ENCODE measurements around the gene KRT15. TPM values are rescaled to one million over a fixed set of nuclear protein-coding genes. Genes with fewer than 3 reads are reported as not detected.

KRT15 gene
- total RNA-seq, 1 donor from 2014 or later = not detected

DNA sequence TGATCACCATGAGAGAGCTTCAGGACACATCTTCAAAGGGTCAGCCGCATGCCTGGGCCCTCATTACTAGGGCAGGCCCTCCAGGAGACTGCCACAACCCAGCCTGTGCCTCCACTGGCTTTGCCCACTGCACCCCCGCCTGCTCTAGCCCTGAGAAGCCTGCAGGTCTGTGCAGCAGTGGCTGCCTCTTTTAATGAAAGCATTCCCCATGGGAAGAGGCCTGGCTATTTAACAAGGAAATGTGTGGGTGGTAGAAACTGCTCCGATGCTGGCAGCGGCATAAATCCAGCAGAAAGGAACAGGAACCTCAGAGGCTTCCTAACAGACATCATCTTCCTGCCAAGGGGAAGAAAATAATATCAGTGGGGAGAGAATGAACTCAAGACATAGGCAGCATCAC is 51.1 kb downstream of the KRT15 start:
- H3K27me3 Mint-ChIP-seq (ENCODE audit: low read depth) = no peaks in the 10 kb centered on the region
- no peak for DNase-seq (ENCODE audit: low spot score)
- H3K36me3 Mint-ChIP-seq (ENCODE audit: low read depth) = peaks cover 10% of the 10 kb centered on the region
- peaks cover 13% of the 10 kb centered on the region for H3K4me1 Mint-ChIP-seq (ENCODE audit: low read depth)
- TF ChIP-seq, protein P1, sequence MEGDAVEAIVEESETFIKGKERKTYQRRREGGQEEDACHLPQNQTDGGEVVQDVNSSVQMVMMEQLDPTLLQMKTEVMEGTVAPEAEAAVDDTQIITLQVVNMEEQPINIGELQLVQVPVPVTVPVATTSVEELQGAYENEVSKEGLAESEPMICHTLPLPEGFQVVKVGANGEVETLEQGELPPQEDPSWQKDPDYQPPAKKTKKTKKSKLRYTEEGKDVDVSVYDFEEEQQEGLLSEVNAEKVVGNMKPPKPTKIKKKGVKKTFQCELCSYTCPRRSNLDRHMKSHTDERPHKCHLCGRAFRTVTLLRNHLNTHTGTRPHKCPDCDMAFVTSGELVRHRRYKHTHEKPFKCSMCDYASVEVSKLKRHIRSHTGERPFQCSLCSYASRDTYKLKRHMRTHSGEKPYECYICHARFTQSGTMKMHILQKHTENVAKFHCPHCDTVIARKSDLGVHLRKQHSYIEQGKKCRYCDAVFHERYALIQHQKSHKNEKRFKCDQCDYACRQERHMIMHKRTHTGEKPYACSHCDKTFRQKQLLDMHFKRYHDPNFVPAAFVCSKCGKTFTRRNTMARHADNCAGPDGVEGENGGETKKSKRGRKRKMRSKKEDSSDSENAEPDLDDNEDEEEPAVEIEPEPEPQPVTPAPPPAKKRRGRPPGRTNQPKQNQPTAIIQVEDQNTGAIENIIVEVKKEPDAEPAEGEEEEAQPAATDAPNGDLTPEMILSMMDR (IDR thresholded peaks at IDR 0.05) = no peak
- no peak overlapping the region for H3K27ac Mint-ChIP-seq (ENCODE audit: unreplicated experiment)
- H3K4me3 Mint-ChIP-seq (ENCODE audit: unreplicated experiment) = no peak overlapping the region
- H3K9me3 Mint-ChIP-seq (ENCODE audit: low read depth) = peaks cover 29% of the 10 kb centered on the region

DNA sequence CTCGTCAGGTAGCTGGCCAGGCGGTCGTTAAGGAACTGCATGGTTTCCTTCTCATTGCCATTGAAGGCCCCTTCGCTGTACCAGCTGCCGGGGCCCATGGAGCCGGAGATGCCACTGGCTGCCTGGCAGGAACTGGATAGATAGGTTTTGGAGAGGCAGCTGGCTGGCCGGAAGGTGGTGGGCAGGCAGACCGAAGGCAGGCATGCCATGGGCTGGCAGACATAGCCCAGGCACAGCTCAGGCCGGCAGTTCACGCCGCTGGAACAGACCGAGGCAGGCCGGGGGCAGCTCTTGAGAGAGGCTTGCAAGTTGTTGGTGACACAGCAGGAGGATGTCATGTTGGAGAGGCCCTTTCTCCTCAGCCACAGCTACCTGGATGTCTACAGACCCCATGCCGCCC is 51.7 kb downstream of the KRT15 start, which contains the start of gene KRT32:
Gene KRT32, minus strand, starts transcription at position 399 of the 400 bp plus-strand sequence. Its CDS starts 61 bp downstream, at position 338.
- peaks cover 13% of the 10 kb centered on the region for H3K4me1 Mint-ChIP-seq (ENCODE audit: low read depth)
- no peaks in the 10 kb centered on the region for H3K27me3 Mint-ChIP-seq (ENCODE audit: low read depth)
- peaks cover 26% of the 10 kb centered on the region for H3K9me3 Mint-ChIP-seq (ENCODE audit: low read depth)
- no peak for DNase-seq (ENCODE audit: low spot score)
- TF ChIP-seq, protein P1 (IDR thresholded peaks at IDR 0.05) = no peak
- H3K36me3 Mint-ChIP-seq (ENCODE audit: low read depth) = peaks cover 10% of the 10 kb centered on the region
- no peak within 1 kb of the TSS for H3K27ac Mint-ChIP-seq (ENCODE audit: unreplicated experiment)
- no peak within 1 kb of the TSS for H3K4me3 Mint-ChIP-seq (ENCODE audit: unreplicated experiment)

DNA sequence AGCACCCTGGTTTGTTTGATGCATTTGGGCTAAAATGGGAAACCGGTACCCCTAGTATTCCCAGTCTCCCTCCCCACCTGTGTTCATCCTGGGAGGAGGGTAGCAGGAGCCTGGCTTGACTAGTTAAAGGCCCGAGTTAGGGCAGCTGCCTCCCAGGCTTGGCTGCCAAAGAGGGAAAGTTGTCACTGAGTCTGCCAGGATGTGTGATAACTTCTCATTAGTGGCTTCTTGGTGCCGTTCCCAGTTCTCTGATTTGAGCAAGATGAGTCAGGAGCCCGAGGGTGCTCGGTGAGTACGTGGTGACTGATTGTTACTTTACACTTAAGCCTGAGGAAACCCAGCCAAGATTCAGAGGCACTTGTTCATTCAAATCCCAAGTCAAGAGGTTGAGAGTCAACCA is 54.0 kb downstream of the KRT15 start:
- H3K36me3 Mint-ChIP-seq (ENCODE audit: low read depth) = no peaks in the 10 kb centered on the region
- H3K9me3 Mint-ChIP-seq (ENCODE audit: low read depth) = peaks cover 14% of the 10 kb centered on the region
- H3K4me1 Mint-ChIP-seq (ENCODE audit: low read depth) = peaks cover 13% of the 10 kb centered on the region
- no peak overlapping the region for H3K4me3 Mint-ChIP-seq (ENCODE audit: unreplicated experiment)
- H3K27me3 Mint-ChIP-seq (ENCODE audit: low read depth) = peaks cover 9% of the 10 kb centered on the region
- TF ChIP-seq, protein P1 (IDR thresholded peaks at IDR 0.05) = no peak
- no peak for DNase-seq (ENCODE audit: low spot score)
- H3K27ac Mint-ChIP-seq (ENCODE audit: unreplicated experiment) = peak overlapping the region; percentile 45

DNA sequence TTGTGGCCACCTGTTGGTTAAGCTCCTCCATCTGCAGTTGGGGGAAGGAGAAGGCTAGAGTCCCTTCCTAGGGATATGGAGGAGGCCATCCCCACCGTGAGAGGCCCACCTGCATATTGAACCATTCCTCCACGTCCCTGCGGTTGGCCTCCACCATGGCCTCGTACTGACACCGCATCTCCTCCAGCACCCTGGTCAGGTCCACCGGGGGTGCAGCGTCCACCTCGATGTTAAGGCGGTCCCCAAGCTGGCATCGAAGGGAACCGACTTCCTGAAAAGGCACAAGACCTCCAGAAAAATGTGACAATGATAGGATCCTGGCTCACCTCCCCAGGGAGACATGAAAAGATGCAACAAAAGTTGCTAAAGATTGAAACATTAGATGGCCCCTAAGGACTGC is 54.5 kb downstream of the KRT15 start:
- H3K9me3 Mint-ChIP-seq (ENCODE audit: low read depth) = peaks cover 11% of the 10 kb centered on the region
- peaks cover 10% of the 10 kb centered on the region for H3K27me3 Mint-ChIP-seq (ENCODE audit: low read depth)
- H3K4me3 Mint-ChIP-seq (ENCODE audit: unreplicated experiment) = no peak overlapping the region
- H3K36me3 Mint-ChIP-seq (ENCODE audit: low read depth) = no peaks in the 10 kb centered on the region
- no peak for DNase-seq (ENCODE audit: low spot score)
- no peak overlapping the region for H3K27ac Mint-ChIP-seq (ENCODE audit: unreplicated experiment)
- TF ChIP-seq, protein P1 (IDR thresholded peaks at IDR 0.05) = no peak
- peaks cover 13% of the 10 kb centered on the region for H3K4me1 Mint-ChIP-seq (ENCODE audit: low read depth)

DNA sequence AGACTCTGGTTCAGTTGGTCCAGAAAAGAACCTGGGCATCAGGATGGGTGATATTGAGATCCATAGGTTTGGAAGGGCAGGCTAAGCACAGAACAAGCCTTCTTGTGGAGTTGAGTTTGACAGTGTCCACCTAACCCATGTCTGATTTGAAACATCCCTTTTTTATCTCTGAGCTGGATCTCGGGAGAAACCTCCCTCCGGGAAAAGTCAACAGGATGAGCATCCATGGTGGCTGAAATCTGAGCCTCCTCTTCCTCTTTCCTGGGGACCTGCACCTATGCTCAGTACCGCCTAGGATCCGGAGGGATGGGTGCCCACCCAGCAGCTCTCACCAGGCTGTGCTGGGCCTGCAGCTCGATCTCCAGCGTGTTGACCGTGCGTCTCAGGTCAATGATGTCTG is 54.9 kb downstream of the KRT15 start:
- no peak for DNase-seq (ENCODE audit: low spot score)
- H3K36me3 Mint-ChIP-seq (ENCODE audit: low read depth) = no peaks in the 10 kb centered on the region
- peaks cover 10% of the 10 kb centered on the region for H3K27me3 Mint-ChIP-seq (ENCODE audit: low read depth)
- H3K9me3 Mint-ChIP-seq (ENCODE audit: low read depth) = peaks cover 11% of the 10 kb centered on the region
- peaks cover 13% of the 10 kb centered on the region for H3K4me1 Mint-ChIP-seq (ENCODE audit: low read depth)
- TF ChIP-seq, protein P1 (IDR thresholded peaks at IDR 0.05) = no peak
- H3K27ac Mint-ChIP-seq (ENCODE audit: unreplicated experiment) = no peak overlapping the region
- no peak overlapping the region for H3K4me3 Mint-ChIP-seq (ENCODE audit: unreplicated experiment)

Small RNA genes within 50 kb of the gene (microRNA-seq; reads per million reads assigned to microRNA genes)
- not detected for gene MIR6510 (ENCODE audit: borderline number of aligned reads)

Other genes starting within 250 kb of the KRT15 start
- gene KRTAP9-7, start 243.2 kb downstream of the KRT15 start, total RNA-seq = not detected in 3 replicates
- not detected in 3 replicates for gene KRTAP29-1, start 216.0 kb downstream of the KRT15 start, total RNA-seq
- not detected in 3 replicates for gene KRTAP16-1, start 209.6 kb downstream of the KRT15 start, total RNA-seq
- not detected in 3 replicates for gene KRTAP17-1, start 203.2 kb downstream of the KRT15 start, total RNA-seq
- gene KRT33A, start 168.1 kb downstream of the KRT15 start, total RNA-seq = not detected in 3 replicates
- gene KRT33B, start 149.1 kb downstream of the KRT15 start, total RNA-seq = not detected in 3 replicates
- not detected in 3 replicates for gene KRT34, start 136.6 kb downstream of the KRT15 start, total RNA-seq
- gene KRT31, start 121.3 kb downstream of the KRT15 start, total RNA-seq = not detected in 3 replicates
- not detected in 3 replicates for gene KRT37, start 94.3 kb downstream of the KRT15 start, total RNA-seq
- not detected in 3 replicates for gene KRT38, start 77.9 kb downstream of the KRT15 start, total RNA-seq
- not detected in 3 replicates for gene KRT32, start 51.5 kb downstream of the KRT15 start, total RNA-seq
- not detected in 3 replicates for gene KRT35, start 37.7 kb downstream of the KRT15 start, total RNA-seq
- not detected in 3 replicates for gene KRT36, start 29.0 kb downstream of the KRT15 start, total RNA-seq
- not detected in 3 replicates for gene KRT13, start 13.3 kb downstream of the KRT15 start, total RNA-seq
- gene KRT19, start 9.4 kb upstream of the KRT15 start, total RNA-seq = 1.3 to 1.7 TPM in 2 of 3 replicates, not detected in the other
- not detected in 3 replicates for gene KRT9, start 53.2 kb upstream of the KRT15 start, total RNA-seq
- gene KRT14, start 68.0 kb upstream of the KRT15 start, total RNA-seq = 0.23 to 0.94 TPM (median 0.32 TPM) in 3 replicates
- gene KRT16, start 93.9 kb upstream of the KRT15 start, total RNA-seq = 3.9 to 5.9 TPM (median 5.5 TPM) in 3 replicates
- 183 to 261 TPM (median 258 TPM) in 3 replicates for gene KRT17, start 105.7 kb upstream of the KRT15 start, total RNA-seq
- 572 to 1,015 TPM (median 990 TPM) in 3 replicates for gene EIF1, start 170.0 kb upstream of the KRT15 start, total RNA-seq
- gene GAST, start 193.4 kb upstream of the KRT15 start, total RNA-seq = not detected in 3 replicates
- gene HAP1, start 215.8 kb upstream of the KRT15 start, total RNA-seq = not detected in 3 replicates